Measurements from ENCODE around the gene RAB27B.

Gene RAB27B

GRCh38 chr18:54871231-54871630, 43.0 kb downstream of the RAB27B start:
- no peak for DNase-seq

GRCh38 chr18:54872681-54873080, 44.4 kb downstream of the RAB27B start:
- no peak for DNase-seq

DNA sequence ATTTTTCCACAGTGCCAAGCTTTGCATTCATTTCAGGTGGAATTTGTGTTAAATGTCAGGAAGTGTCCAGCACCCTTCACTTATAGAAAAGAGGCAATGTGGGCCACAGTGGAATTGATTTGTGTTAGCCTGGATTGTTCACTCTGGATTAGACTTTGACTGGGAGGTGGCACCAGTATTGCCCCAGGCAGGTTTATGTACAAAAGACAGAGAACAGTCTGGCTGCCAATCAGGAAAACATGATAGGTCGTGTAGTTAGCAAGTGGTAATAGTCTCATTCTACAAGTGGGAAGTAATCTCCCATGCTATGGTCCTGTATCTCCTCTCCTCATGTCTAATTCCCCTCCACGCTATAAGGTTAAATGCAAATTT, 45.6 kb downstream of the RAB27B start:
- DNase-seq = no peak

DNA sequence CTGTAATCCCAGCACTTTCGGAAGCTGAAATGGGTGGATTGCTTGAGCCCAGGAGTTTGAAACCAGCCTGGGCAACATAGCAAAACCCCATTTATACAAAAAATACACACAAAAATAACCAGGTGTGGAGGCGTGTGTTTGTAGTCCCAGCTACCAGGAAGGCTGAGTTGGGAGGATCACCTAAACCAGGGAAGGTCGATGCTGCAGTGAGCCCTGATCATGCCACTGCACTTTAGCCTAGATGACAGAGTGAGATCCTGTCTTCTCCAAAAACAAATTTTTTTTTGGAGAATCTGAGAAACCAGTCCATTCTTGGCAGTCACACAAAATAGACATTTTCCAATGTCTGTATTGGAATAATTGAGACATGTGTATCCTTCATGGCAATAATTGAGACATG, 46.8 kb downstream of the RAB27B start:
- DNase-seq = no peak

DNA sequence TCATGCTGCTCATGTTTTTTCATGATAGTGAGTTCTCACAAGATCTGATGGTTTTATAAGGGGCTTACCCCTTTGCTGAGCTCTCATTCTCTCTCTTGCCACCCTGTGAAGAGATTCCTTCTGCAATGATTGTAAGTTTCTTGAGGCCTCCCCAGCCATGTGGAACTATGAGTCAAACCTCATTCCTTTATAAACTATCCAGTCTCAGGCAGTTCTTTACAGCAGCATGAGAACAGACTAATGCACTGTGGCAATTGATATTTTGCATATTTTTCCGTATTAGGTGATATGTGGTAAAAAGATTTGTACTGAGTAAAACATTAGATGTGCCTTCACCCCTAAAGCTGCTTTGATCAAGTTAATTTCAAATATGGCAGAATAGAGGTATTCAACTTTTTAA, 48.8 kb downstream of the RAB27B start:
- DNase-seq = no peak

GRCh38 chr18:54878159-54878622, 49.9 kb downstream of the RAB27B start:
- no peak for DNase-seq

GRCh38 chr18:54878659-54879358, 50.5 kb downstream of the RAB27B start:
- DNase-seq = no peak

DNA sequence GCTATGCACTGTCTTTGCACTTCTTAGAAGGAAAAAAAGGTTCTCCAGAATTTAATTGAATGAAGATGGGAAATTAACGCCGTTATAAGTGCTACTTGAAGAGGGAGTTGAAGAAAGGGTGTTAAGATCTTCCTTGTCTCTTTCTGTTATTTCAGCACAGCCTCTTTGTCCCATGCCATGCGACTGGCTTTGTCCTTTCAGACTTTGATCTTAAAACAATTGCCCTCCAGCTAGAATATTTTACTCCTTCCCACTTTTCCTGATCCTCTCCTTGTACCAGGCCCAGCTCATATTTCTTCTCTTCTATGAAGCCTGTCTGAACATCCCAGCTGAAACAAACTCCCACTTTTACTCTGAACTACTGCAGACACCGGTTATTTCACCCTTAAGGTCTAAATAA, 51.4 kb downstream of the RAB27B start:
- DNase-seq = no peak

DNA sequence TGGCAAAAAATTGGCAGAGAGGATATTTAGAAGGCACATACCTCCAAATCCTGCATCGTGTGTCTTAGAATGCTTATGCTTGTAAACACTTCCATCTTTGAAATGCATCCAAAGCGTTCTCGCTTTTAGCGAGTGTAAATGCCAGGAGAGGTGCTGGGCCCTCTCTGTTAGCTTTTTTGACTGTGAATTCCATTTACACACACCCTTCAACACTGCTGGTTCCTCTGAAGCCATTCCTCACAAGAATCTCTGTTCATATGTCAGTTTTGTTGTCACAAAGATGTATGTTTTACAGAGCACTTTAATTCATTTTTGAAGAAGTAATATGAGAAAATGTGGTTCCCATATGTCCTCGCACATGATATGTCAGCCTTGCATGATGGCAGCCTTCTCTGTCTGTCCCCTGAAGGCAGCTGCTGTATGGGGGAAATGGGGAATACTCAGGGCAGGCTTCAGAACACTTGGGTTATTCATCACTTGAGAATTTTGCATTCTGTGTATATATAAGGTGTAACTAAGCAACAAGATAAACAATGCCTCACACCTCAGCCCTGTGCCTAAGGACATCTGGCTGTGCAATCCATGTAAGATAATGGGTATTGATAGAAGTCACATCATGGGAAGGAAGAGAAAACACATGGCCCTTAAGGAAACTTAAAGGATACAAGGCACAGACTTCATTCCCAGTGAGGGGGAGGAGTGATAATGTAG, 52.3 kb downstream of the RAB27B start:
- no peak for DNase-seq

DNA sequence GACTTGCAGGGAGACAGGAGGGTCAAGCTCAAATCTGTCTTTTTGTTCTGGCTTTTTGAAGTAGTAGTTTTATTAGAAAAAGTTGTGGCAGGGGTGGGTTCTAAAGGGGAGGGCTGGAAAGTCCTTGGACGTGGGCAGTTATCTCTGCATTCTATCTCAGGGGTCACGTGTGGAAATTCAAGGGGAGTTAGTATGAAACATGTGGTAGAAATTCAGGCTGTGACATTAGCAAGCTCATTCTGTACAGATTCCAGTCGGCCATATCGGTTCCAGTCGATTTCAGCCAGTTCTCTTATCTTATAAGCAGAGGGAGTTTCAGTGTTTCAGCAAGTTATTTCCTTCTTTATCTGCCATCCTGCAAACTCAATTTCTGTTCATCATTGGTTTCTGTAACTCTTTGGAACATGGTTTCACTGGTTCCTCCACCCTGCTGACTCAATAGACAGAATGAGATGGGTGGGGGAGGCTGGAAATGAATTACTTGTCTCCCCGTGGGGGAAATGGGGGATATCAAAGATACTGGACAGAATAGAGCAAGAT, 53.0 kb downstream of the RAB27B start:
- no peak for DNase-seq

DNA sequence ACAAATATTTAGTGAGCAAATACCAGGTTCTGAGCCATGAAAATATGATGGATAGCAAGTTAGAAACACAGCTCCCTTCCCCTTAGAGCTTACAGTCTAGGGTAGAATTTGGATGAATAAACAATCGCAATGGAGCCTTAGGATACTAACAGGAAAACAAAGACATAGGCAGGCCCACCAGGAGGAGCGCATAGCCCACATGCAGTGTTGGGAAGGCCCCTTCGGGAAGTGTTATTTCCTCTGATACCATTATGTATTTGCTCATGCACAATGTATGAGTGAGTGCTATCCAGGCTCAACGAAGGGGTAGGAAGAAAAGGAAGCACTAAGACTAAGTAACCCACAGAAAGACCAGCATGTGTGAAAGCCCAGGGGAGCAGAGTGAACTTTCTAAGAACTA, 54.0 kb downstream of the RAB27B start:
- no peak for DNase-seq

GRCh38 chr18:54883816-54884604, 55.7 kb downstream of the RAB27B start:
- DNase-seq = no peak

DNA sequence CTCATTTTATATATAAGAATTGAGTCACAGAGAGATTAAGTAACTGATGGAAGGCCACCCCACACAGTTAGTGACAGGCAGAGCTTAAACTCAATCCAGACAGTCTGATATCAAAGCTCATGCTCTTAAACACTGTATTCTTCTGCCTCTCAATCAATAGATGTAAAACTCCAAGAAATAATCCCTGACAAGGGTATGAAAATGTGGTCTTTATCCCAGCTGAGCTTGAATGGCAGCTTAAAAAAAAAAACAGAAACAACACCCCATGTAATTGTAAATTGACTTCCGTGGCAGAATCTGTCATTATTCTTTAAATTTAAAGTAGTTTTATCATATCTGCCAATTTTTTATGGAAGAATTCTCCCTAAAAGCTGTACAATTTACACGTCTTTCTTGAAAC, 60.1 kb downstream of the RAB27B start:
- no peak for DNase-seq

DNA sequence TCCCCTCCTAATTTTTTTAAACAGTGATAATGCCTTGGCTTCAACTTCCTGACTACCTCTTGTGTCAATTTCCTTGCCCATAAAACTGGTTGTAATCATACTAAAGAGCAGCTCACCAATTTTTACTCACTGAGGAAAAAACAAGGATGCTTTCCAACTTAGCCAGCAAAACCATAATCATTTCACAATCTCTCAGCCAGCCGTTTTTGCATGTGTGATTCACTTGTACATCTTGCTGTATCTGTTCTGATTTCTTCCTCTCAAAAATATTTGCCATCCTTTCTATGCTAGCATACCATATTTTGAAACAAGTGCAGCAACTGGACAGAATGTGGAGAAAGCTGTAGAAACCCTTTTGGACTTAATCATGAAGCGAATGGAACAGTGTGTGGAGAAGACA, 60.7 kb downstream of the RAB27B start:
- DNase-seq = no peak

- DNase-seq = no peak
Measured at GRCh38 chr18:54899500-54899899, 71.2 kb downstream of the RAB27B start.

DNA sequence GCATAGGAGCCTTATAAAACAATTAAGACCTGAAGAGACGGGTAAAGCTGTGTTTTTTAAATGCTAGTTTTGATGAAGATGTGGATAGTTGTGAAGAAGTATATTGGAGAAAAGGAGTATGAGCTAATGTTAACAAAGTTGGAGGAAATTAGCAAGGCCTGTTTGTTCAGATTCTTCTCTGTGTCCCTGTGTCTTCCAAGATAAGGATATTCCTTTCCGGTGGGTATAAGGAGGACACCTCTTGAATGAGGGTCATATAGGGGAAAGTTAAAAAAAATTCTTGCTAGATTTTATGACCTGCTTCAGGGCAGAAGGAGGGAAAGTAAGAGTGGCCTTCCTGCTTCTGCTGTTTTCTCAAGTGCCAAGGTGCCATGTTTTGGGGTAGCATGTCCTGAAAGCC, 72.0 kb downstream of the RAB27B start:
- no peak for DNase-seq

DNA sequence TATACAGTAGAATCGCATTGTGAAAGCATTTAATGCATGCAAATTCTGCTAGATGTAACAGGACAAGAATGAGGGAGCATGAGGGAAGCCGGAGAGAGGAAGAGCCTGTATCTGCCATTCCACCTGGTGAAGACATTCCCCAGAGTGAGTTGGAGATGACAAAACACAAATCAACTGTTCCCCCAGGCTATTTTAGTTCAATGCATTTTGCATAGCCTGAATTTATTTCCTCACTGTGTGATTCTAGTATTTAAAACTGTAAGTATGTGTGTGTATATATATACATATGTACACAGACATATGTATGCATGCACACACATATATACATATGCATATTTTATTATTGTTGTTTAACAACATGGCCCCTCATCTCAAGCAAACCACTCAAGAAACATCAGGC, 76.3 kb downstream of the RAB27B start:
- no peak for DNase-seq

- DNase-seq = no peak
Measured at GRCh38 chr18:54905629-54906028, 77.4 kb downstream of the RAB27B start.

- no peak for DNase-seq
Measured at GRCh38 chr18:54906331-54907185, 78.3 kb downstream of the RAB27B start.

DNA sequence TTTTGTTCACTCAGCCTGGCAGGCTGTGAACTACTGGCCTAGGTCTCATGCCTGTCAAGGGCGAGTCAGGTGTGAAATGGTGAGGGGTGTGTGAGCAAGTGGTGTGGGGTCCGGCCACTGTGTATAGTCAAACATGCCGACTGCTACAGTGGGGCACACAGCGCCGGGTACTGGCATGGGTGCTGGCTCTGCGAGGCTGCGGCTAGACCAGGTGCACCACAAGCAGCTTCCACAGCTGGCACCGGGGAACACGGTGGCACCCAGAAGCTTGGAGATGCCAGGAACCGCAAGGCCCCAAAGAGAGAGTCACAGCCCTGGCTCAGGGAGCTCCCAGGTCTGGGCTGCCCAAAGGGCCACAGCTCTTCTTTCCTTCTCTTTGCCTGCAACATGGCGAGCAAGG, 81.3 kb downstream of the RAB27B start:
- no peak for DNase-seq

DNA sequence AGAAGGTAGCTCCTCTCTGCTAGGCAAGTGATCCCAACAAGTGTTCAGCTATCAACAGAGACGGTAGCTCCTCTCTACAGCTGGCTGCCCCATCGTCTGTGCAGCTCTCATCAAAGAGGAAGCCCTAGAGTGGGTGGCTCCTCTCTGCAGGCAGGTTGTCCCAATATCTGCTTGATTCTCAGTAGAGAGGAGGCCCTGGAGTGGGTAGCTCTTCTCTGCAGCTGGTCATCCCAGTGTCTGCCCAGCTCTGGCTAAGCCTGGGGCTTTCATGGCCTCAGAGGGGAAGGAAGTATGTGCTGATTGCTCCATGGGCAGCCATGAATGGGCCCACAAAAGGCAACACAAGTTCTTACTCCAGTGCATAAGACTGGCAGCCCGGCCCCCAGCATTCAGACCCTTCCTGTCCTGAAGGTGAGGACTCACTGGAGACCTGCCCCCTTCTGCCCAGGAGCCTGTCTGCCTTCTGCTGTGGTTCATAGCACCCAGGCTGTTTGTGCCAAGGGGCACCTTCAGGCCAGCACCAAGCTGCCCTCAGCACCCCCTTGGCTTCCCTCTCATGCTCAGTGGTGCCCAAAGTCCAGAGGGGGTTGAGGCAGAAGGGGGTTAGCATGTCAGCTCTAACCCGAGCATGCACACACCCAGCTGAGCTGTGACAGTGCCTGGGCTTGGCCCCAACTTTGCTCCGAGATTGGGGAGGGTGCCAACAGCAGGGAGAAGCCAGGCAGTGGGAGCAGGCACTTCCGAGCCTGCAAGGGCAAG, 82.1 kb downstream of the RAB27B start:
- DNase-seq = no peak

DNA sequence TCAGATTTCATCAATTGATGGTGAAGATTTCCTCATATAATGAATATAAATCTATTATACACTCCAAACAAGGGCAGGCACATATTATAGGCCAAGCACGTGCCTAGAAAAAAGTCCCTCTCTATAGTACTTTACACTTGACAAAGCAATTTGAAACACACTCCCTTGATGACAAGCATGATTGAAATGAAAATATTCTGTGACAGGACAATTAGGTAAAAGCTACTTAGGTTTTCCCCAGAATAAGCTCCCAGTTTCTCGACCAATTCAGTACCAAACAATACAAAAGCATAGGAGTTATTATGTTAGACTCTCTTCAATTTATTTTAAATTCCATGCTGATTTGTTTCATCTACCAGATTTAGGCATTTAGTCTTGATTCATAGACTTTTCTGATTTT, 83.3 kb downstream of the RAB27B start:
- no peak for DNase-seq
